Liver (tissue), 2 donors: Measurements from ENCODE around the gene CCL28.

Experiments
- TF ChIP-seq, protein P1 (sequence below): fragments of 150-350 bp; IDR thresholded peaks from 2 replicates; pipeline ENCODE4 v1.5.1; 2017; ENCODE audit warnings: improper control_type of control experiment, low read depth, low read length; ENCODE audit not compliant: missing input control
- TF ChIP-seq, protein P2 (sequence below): IDR thresholded peaks from 2 replicates; pipeline ENCODE4 v1.6.1; 2016; ENCODE audit warnings: antibody characterized with exemption
- TF ChIP-seq, protein P3 (sequence below): IDR thresholded peaks from 2 replicates; pipeline ENCODE4 v1.6.1; 2016; ENCODE audit warnings: antibody characterized with exemption, mild to moderate bottlenecking
- donor health status: healthy.

DNA sequence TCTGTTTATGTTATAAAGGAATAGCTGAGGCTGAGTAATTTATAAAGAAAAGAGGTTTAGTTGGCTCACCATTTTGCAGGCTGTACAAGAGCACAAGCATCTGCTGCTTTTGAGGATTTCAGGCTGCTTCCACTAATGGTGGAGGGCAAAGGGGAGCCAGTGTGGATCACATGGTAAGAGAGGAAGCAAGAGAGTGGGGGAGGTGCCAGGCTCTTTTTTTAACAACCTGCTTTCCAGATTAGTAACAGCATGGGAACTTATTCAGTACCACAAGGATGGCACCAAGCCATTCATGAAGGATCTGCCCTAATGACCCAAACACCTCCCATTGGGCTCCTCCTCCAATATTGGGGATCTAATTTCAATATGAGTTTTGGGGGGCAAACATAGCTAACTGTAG lies 40.4 kb downstream of the CCL28 start:
- TF ChIP-seq, protein P1, sequence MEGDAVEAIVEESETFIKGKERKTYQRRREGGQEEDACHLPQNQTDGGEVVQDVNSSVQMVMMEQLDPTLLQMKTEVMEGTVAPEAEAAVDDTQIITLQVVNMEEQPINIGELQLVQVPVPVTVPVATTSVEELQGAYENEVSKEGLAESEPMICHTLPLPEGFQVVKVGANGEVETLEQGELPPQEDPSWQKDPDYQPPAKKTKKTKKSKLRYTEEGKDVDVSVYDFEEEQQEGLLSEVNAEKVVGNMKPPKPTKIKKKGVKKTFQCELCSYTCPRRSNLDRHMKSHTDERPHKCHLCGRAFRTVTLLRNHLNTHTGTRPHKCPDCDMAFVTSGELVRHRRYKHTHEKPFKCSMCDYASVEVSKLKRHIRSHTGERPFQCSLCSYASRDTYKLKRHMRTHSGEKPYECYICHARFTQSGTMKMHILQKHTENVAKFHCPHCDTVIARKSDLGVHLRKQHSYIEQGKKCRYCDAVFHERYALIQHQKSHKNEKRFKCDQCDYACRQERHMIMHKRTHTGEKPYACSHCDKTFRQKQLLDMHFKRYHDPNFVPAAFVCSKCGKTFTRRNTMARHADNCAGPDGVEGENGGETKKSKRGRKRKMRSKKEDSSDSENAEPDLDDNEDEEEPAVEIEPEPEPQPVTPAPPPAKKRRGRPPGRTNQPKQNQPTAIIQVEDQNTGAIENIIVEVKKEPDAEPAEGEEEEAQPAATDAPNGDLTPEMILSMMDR: no peak
- TF ChIP-seq, protein P2, sequence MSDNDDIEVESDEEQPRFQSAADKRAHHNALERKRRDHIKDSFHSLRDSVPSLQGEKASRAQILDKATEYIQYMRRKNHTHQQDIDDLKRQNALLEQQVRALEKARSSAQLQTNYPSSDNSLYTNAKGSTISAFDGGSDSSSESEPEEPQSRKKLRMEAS: no peak
- TF ChIP-seq, protein P3, sequence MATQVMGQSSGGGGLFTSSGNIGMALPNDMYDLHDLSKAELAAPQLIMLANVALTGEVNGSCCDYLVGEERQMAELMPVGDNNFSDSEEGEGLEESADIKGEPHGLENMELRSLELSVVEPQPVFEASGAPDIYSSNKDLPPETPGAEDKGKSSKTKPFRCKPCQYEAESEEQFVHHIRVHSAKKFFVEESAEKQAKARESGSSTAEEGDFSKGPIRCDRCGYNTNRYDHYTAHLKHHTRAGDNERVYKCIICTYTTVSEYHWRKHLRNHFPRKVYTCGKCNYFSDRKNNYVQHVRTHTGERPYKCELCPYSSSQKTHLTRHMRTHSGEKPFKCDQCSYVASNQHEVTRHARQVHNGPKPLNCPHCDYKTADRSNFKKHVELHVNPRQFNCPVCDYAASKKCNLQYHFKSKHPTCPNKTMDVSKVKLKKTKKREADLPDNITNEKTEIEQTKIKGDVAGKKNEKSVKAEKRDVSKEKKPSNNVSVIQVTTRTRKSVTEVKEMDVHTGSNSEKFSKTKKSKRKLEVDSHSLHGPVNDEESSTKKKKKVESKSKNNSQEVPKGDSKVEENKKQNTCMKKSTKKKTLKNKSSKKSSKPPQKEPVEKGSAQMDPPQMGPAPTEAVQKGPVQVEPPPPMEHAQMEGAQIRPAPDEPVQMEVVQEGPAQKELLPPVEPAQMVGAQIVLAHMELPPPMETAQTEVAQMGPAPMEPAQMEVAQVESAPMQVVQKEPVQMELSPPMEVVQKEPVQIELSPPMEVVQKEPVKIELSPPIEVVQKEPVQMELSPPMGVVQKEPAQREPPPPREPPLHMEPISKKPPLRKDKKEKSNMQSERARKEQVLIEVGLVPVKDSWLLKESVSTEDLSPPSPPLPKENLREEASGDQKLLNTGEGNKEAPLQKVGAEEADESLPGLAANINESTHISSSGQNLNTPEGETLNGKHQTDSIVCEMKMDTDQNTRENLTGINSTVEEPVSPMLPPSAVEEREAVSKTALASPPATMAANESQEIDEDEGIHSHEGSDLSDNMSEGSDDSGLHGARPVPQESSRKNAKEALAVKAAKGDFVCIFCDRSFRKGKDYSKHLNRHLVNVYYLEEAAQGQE: no peak
